ENCODE data around the gene TMEM91. TPM values are rescaled to one million over a fixed set of nuclear protein-coding genes. Genes with fewer than 3 reads are reported as not detected.

The TMEM91 gene
- total and polyA plus RNA-seq, 2 donors: 4.5 to 30.8 TPM

- DNase-seq (ENCODE audit: low read depth in 6 of 9, low spot score in 9 of 9): peak in 5 of 9 donors; percentile 29 to 64 (median 41)
- Histone ChIP-seq H3K4me3 (ENCODE audit: low read length in 2 of 2) (peak within 1 kb of the TSS; percentile 26 to 32), H3K27ac (ENCODE audit: low read depth in 1 of 2, low read length in 1 of 2) (peak within 1 kb of the TSS; percentile 60 to 78), H3K9me3 (ENCODE audit: control insufficient read depth in 2 of 2, insufficient read depth in 1 of 2, low read length in 1 of 2) (no peaks in the 10 kb centered on the region), H3K36me3 (ENCODE audit: control insufficient read depth in 2 of 2, insufficient read depth in 2 of 2, low read length in 1 of 2) (peaks cover 31 to 52% of the 10 kb centered on the region in 2 donors), H3K4me1 (ENCODE audit: control insufficient read depth in 2 of 2, insufficient read depth in 2 of 2, low read length in 2 of 2) (peaks cover 13 to 22% of the 10 kb centered on the region in 2 donors), H3K27me3 (ENCODE audit: control insufficient read depth in 2 of 2, insufficient read depth in 1 of 2, low read length in 1 of 2) (no peaks in the 10 kb centered on the region)
- 26% methylated on average over 19 of the region's 19 CpGs for WGBS
Measured at GRCh38 chr19:41426952-41427646, 50.8 kb downstream of the TMEM91 start, which contains the start of gene B3GNT8. Gene B3GNT8 (minus strand): TSS chr19:41427374. CDS start chr19:41426778, 596 bp downstream.

GRCh38 chr19:41427647-41428480 lies 51.5 kb downstream of the TMEM91 start:
- H3K27ac ChIP-seq (ENCODE audit: low read depth in 1 of 2, low read length in 1 of 2): peak overlapping the region; percentile 60 to 78
- WGBS: 2% methylated on average over 23 of the region's 23 CpGs
- peak overlapping the region; percentile 26 to 32 for H3K4me3 ChIP-seq (ENCODE audit: low read length in 2 of 2)
- peak in 3 of 9 donors; percentile 26 to 43 (median 33) for DNase-seq (ENCODE audit: low read depth in 6 of 9, low spot score in 9 of 9)
- H3K36me3 ChIP-seq (ENCODE audit: control insufficient read depth in 2 of 2, insufficient read depth in 2 of 2, low read length in 1 of 2): peaks cover 36 to 52% of the 10 kb centered on the region in 2 donors
- no peaks in the 10 kb centered on the region for H3K9me3 ChIP-seq (ENCODE audit: control insufficient read depth in 2 of 2, insufficient read depth in 1 of 2, low read length in 1 of 2)
- no peaks in the 10 kb centered on the region for H3K27me3 ChIP-seq (ENCODE audit: control insufficient read depth in 2 of 2, insufficient read depth in 1 of 2, low read length in 1 of 2)
- H3K4me1 ChIP-seq (ENCODE audit: control insufficient read depth in 2 of 2, insufficient read depth in 2 of 2, low read length in 2 of 2): peaks cover 13 to 22% of the 10 kb centered on the region in 2 donors

GRCh38 chr19:41428481-41428859 lies 52.1 kb downstream of the TMEM91 start:
- no peak overlapping the region for H3K27ac ChIP-seq (ENCODE audit: low read depth in 1 of 2, low read length in 1 of 2)
- peaks cover 39 to 54% of the 10 kb centered on the region in 2 donors for H3K36me3 ChIP-seq (ENCODE audit: control insufficient read depth in 2 of 2, insufficient read depth in 2 of 2, low read length in 1 of 2)
- no peaks in the 10 kb centered on the region for H3K27me3 ChIP-seq (ENCODE audit: control insufficient read depth in 2 of 2, insufficient read depth in 1 of 2, low read length in 1 of 2)
- no peak for DNase-seq (ENCODE audit: low read depth in 6 of 9, low spot score in 9 of 9)
- WGBS: 50% methylated on average over 1 of the region's 1 CpG
- peaks cover 13 to 22% of the 10 kb centered on the region in 2 donors for H3K4me1 ChIP-seq (ENCODE audit: control insufficient read depth in 2 of 2, insufficient read depth in 2 of 2, low read length in 2 of 2)
- peak overlapping the region in 1 of 2 donors; percentile 26 for H3K4me3 ChIP-seq (ENCODE audit: low read length in 2 of 2)
- no peaks in the 10 kb centered on the region for H3K9me3 ChIP-seq (ENCODE audit: control insufficient read depth in 2 of 2, insufficient read depth in 1 of 2, low read length in 1 of 2)

GRCh38 chr19:41430922-41431321 lies 54.6 kb downstream of the TMEM91 start:
- H3K27me3 ChIP-seq (ENCODE audit: control insufficient read depth in 2 of 2, insufficient read depth in 1 of 2, low read length in 1 of 2): no peaks in the 10 kb centered on the region
- H3K4me1 ChIP-seq (ENCODE audit: control insufficient read depth in 2 of 2, insufficient read depth in 2 of 2, low read length in 2 of 2): peaks cover 13 to 22% of the 10 kb centered on the region in 2 donors
- no peaks in the 10 kb centered on the region for H3K9me3 ChIP-seq (ENCODE audit: control insufficient read depth in 2 of 2, insufficient read depth in 1 of 2, low read length in 1 of 2)
- H3K4me3 ChIP-seq (ENCODE audit: low read length in 2 of 2): no peak overlapping the region
- no peak for DNase-seq (ENCODE audit: low read depth in 6 of 9, low spot score in 9 of 9)
- H3K36me3 ChIP-seq (ENCODE audit: control insufficient read depth in 2 of 2, insufficient read depth in 2 of 2, low read length in 1 of 2): peaks cover 29 to 40% of the 10 kb centered on the region in 2 donors
- 96% methylated on average over 6 of the region's 6 CpGs for WGBS
- no peak overlapping the region for H3K27ac ChIP-seq (ENCODE audit: low read depth in 1 of 2, low read length in 1 of 2)

GRCh38 chr19:41431426-41432386 lies 55.4 kb downstream of the TMEM91 start:
- Histone ChIP-seq H3K27me3 (ENCODE audit: control insufficient read depth in 2 of 2, insufficient read depth in 1 of 2, low read length in 1 of 2) (no peaks in the 10 kb centered on the region), H3K36me3 (ENCODE audit: control insufficient read depth in 2 of 2, insufficient read depth in 2 of 2, low read length in 1 of 2) (peaks cover 29 to 39% of the 10 kb centered on the region in 2 donors), H3K9me3 (ENCODE audit: control insufficient read depth in 2 of 2, insufficient read depth in 1 of 2, low read length in 1 of 2) (no peaks in the 10 kb centered on the region), H3K27ac (ENCODE audit: low read depth in 1 of 2, low read length in 1 of 2) (no peak overlapping the region), H3K4me1 (ENCODE audit: control insufficient read depth in 2 of 2, insufficient read depth in 2 of 2, low read length in 2 of 2) (peaks cover 13 to 22% of the 10 kb centered on the region in 2 donors), H3K4me3 (ENCODE audit: low read length in 2 of 2) (no peak overlapping the region)
- WGBS: 87% methylated on average over 23 of the region's 23 CpGs
- DNase-seq (ENCODE audit: low read depth in 6 of 9, low spot score in 9 of 9): peak in 1 of 9 donors; percentile 19

GRCh38 chr19:41433171-41433570 lies 56.8 kb downstream of the TMEM91 start:
- no peak for DNase-seq (ENCODE audit: low read depth in 6 of 9, low spot score in 9 of 9)
- Histone ChIP-seq H3K9me3 (ENCODE audit: control insufficient read depth in 2 of 2, insufficient read depth in 1 of 2, low read length in 1 of 2) (no peaks in the 10 kb centered on the region), H3K27ac (ENCODE audit: low read depth in 1 of 2, low read length in 1 of 2) (no peak overlapping the region), H3K4me3 (ENCODE audit: low read length in 2 of 2) (no peak overlapping the region), H3K36me3 (ENCODE audit: control insufficient read depth in 2 of 2, insufficient read depth in 2 of 2, low read length in 1 of 2) (peaks cover 29 to 43% of the 10 kb centered on the region in 2 donors), H3K27me3 (ENCODE audit: control insufficient read depth in 2 of 2, insufficient read depth in 1 of 2, low read length in 1 of 2) (no peaks in the 10 kb centered on the region), H3K4me1 (ENCODE audit: control insufficient read depth in 2 of 2, insufficient read depth in 2 of 2, low read length in 2 of 2) (peaks cover 7 to 10% of the 10 kb centered on the region in 2 donors)
- 97% methylated on average over 18 of the region's 18 CpGs for WGBS

Other genes with a start within 250 kb of the TMEM91 start
- 0.99 TPM for gene CYP2S1, start 183.3 kb upstream of the TMEM91 start, total RNA-seq
- 4.3 TPM for gene CYP2S1, start 183.3 kb upstream of the TMEM91 start, polyA plus RNA-seq
- gene AXL, start 157.3 kb upstream of the TMEM91 start, total RNA-seq: 11.9 TPM
- 9.5 TPM for gene AXL, start 157.3 kb upstream of the TMEM91 start, polyA plus RNA-seq
- gene HNRNPUL1, start 112.2 kb upstream of the TMEM91 start, total RNA-seq: 67.9 TPM
- gene HNRNPUL1, start 112.2 kb upstream of the TMEM91 start, polyA plus RNA-seq: 98.7 TPM
- 10.8 TPM for gene CCDC97, start 66.4 kb upstream of the TMEM91 start, total RNA-seq
- 15.4 TPM for gene CCDC97, start 66.4 kb upstream of the TMEM91 start, polyA plus RNA-seq
- gene TGFB1, start 22.6 kb upstream of the TMEM91 start, total RNA-seq: 5.0 TPM
- 24.8 TPM for gene TGFB1, start 22.6 kb upstream of the TMEM91 start, polyA plus RNA-seq
- gene B9D2, start 12.4 kb upstream of the TMEM91 start, total RNA-seq: 9.3 TPM
- gene B9D2, start 12.4 kb upstream of the TMEM91 start, polyA plus RNA-seq: 9.0 TPM
- 20.2 TPM for gene EXOSC5, start 20.8 kb downstream of the TMEM91 start, total RNA-seq
- 20.3 TPM for gene EXOSC5, start 20.8 kb downstream of the TMEM91 start, polyA plus RNA-seq
- 28.8 TPM for gene BCKDHA, start 21.3 kb downstream of the TMEM91 start, total RNA-seq
- gene BCKDHA, start 21.3 kb downstream of the TMEM91 start, polyA plus RNA-seq: 37.7 TPM
- 0.94 TPM for gene B3GNT8, start 50.8 kb downstream of the TMEM91 start, total RNA-seq
- 4.1 TPM for gene B3GNT8, start 50.8 kb downstream of the TMEM91 start, polyA plus RNA-seq
- 28.2 TPM for gene DMAC2, start 63.4 kb downstream of the TMEM91 start, total RNA-seq
- 29.3 TPM for gene DMAC2, start 63.4 kb downstream of the TMEM91 start, polyA plus RNA-seq
- not detected for gene ERICH4, start 66.6 kb downstream of the TMEM91 start, total RNA-seq
- 0.05 TPM for gene ERICH4, start 66.6 kb downstream of the TMEM91 start, polyA plus RNA-seq
- 4.8 TPM for gene CEACAM21, start 199.6 kb downstream of the TMEM91 start, total RNA-seq
- 11.0 TPM for gene CEACAM21, start 199.6 kb downstream of the TMEM91 start, polyA plus RNA-seq